Neural progenitor cell (in vitro differentiated cells): ENCODE results near the gene CYP11A1.

Experiments used
- CTCF ChIP-seq: fragments of 200-600 bp; sonication (generic); IDR thresholded peaks from 2 replicates; pipeline ENCODE4 v1.5.1; 2017; ENCODE audit warnings: antibody characterized with exemption, mild to moderate bottlenecking
- EZH2 ChIP-seq: fragments of 200-600 bp; sonication (generic); IDR thresholded peaks from 2 replicates; pipeline ENCODE4 v1.6.1; 2017; ENCODE audit warnings: antibody characterized with exemption, mild to moderate bottlenecking, moderate library complexity
- EZH2phosphoT487 ChIP-seq: fragments of 200-600 bp; sonication (generic); IDR thresholded peaks from 2 replicates; pipeline ENCODE4 v1.6.1; 2017; ENCODE audit warnings: antibody characterized with exemption

GRCh38 chr15:74304431-74304830 is 63.0 kb downstream of the CYP11A1 start:
- TF ChIP-seq EZH2 (no peak), CTCF (no peak), EZH2phosphoT487 (no peak)
